ENCODE data around the gene INTS13.
A peak's percentile ranks its signal among the peaks of the same experiment; 100 is the strongest.
"Not testable (repeated sequence)": the region's sequence is repeated elsewhere in the genome, so short reads cannot be mapped to it uniquely, and the experiment has no call there.

Gene INTS13

GRCh38 chr12:26937863-26938700, at the start of gene INTS13, which contains the start of gene FGFR1OP2:
Gene INTS13, minus strand, starts transcription at chr12:26937981. Its CDS starts 1,178 bp downstream, at chr12:26936803.
Gene FGFR1OP2, plus strand, starts transcription at chr12:26938470. Its CDS starts 15,689 bp downstream, at chr12:26954159.
- DNase-seq (ENCODE audit: low read depth): peak; percentile 82

GRCh38 chr12:26982866-26983265, 45.1 kb upstream of the INTS13 start:
- DNase-seq (ENCODE audit: low read depth): no peak

GRCh38 chr12:26979733-26980132, 42.0 kb upstream of the INTS13 start:
- DNase-seq (ENCODE audit: low read depth): no peak

- no peak for DNase-seq (ENCODE audit: low read depth)
These were observed 41.0 kb upstream of the INTS13 start for GRCh38 chr12:26978801-26979200.

- no peak for DNase-seq (ENCODE audit: low read depth)
These were observed 38.9 kb upstream of the INTS13 start for GRCh38 chr12:26976687-26977086.

- no peak for DNase-seq (ENCODE audit: low read depth)
These were observed 34.2 kb upstream of the INTS13 start for GRCh38 chr12:26971963-26972362.

GRCh38 chr12:26970136-26970535, 32.4 kb upstream of the INTS13 start:
- DNase-seq (ENCODE audit: low read depth): no peak

- no peak for DNase-seq (ENCODE audit: low read depth)
These were observed 29.1 kb upstream of the INTS13 start for GRCh38 chr12:26966842-26967241.

GRCh38 chr12:26963413-26963812, 25.6 kb upstream of the INTS13 start:
- no peak for DNase-seq (ENCODE audit: low read depth)

GRCh38 chr12:26961803-26962202, 24.0 kb upstream of the INTS13 start:
- no peak for DNase-seq (ENCODE audit: low read depth)

- DNase-seq (ENCODE audit: low read depth): not testable (repeated sequence)
These were observed 23.6 kb upstream of the INTS13 start for GRCh38 chr12:26961391-26961790.

GRCh38 chr12:26954027-26954426, 16.2 kb upstream of the INTS13 start:
- no peak for DNase-seq (ENCODE audit: low read depth)

GRCh38 chr12:26953447-26953846, 15.7 kb upstream of the INTS13 start:
- no peak for DNase-seq (ENCODE audit: low read depth)

GRCh38 chr12:26948309-26948708, 10.5 kb upstream of the INTS13 start:
- DNase-seq (ENCODE audit: low read depth): no peak

GRCh38 chr12:26941215-26941594, 3.4 kb upstream of the INTS13 start:
- no peak for DNase-seq (ENCODE audit: low read depth)

- DNase-seq (ENCODE audit: low read depth): no peak
These were observed 2.9 kb upstream of the INTS13 start for GRCh38 chr12:26940516-26941214.

GRCh38 chr12:26939953-26940352, 2.2 kb upstream of the INTS13 start:
- DNase-seq (ENCODE audit: low read depth): no peak

- no peak for DNase-seq (ENCODE audit: low read depth)
These were observed 1.5 kb upstream of the INTS13 start for GRCh38 chr12:26939192-26939832.

- no peak for DNase-seq (ENCODE audit: low read depth)
These were observed 901 bp upstream of the INTS13 start for GRCh38 chr12:26938701-26939062.

- no peak for DNase-seq (ENCODE audit: low read depth)
These were observed 328 bp downstream of the INTS13 start for GRCh38 chr12:26937443-26937862.

GRCh38 chr12:26936559-26937442, 980 bp downstream of the INTS13 start:
- DNase-seq (ENCODE audit: low read depth): no peak

Measured in stimulated activated CD8-positive, alpha-beta memory T cell treated with anti-CD3 and anti-CD28 coated beads, Interleukin-15, amount 100 ng/mL, for 24 hours (primary cell).